ENCODE measurements around the gene SLC2A11.

GRCh38 chr22:23892706-23893105, 35.0 kb downstream of the SLC2A11 start:
- TF ChIP-seq MAX (IDR thresholded peaks at IDR 0.05): no peak
- TF ChIP-seq REST (IDR thresholded peaks at IDR 0.05; ENCODE audit: low read depth): no peak
- no peak for TF ChIP-seq CEBPB (IDR thresholded peaks at IDR 0.05)
- TF ChIP-seq EP300 (IDR thresholded peaks at IDR 0.05; ENCODE audit: borderline replicate concordance): no peak
- TF ChIP-seq ZBTB7A (IDR thresholded peaks at IDR 0.05; ENCODE audit: low read depth): no peak
- no peak for TF ChIP-seq EGR1 (IDR thresholded peaks at IDR 0.05)
- TF ChIP-seq RAD21 (IDR thresholded peaks at IDR 0.05; ENCODE audit: low read depth): no peak
- TF ChIP-seq TAF1 (IDR thresholded peaks at IDR 0.05; ENCODE audit: low read depth): no peak
- TF ChIP-seq USF1 (IDR thresholded peaks at IDR 0.05): no peak
- no peak for TF ChIP-seq FOXM1 (IDR thresholded peaks at IDR 0.05; ENCODE audit: borderline replicate concordance, low read depth)
- TF ChIP-seq TEAD4 (IDR thresholded peaks at IDR 0.05): no peak
- TF ChIP-seq CREB1 (IDR thresholded peaks at IDR 0.05; ENCODE audit: low read depth): no peak
- TF ChIP-seq TCF12 (IDR thresholded peaks at IDR 0.05; ENCODE audit: low read depth): no peak
- TF ChIP-seq YY1 (IDR thresholded peaks at IDR 0.05; ENCODE audit: low read depth): no peak

Data from Ishikawa (cell line).